Panc1 (cell line): ENCODE data around the gene PDE8B. TPM values are rescaled to one million over a fixed set of nuclear protein-coding genes. Genes with fewer than 3 reads are reported as not detected.

ENCODE experiments used
- ATAC-seq: fragments of 200-7000 bp; cut with Tn5 transposase; 2 replicates; pipeline ENCODE4 v1.9.1; 2020; ENCODE audit warnings: mild to moderate bottlenecking, moderate library complexity
- BruUV-seq: library from RNA; stranded (reverse); fragments of 400-500 nt; replicated peaks from 2 replicates; lab custom pipeline; 2021; lab: Mats Ljungman, UMichigan
- CTCF ChIA-PET: fragments of 300-600 bp; sonication (Branson Sonifier 250); formaldehyde crosslinking; loops from one replicate; lab custom pipeline; 2022; ENCODE audit warnings: antibody characterized with exemption; lab: Charles Lee
- POLR2A ChIA-PET: fragments of 300-600 bp; sonication (Branson Sonifier 250); formaldehyde crosslinking; loops from one replicate; lab custom pipeline; 2022; ENCODE audit warnings: antibody characterized with exemption; lab: Charles Lee
- DNase-seq: peaks from one replicate; pipeline ENCODE4 v3.0.0-alpha.2; 2010; ENCODE audit warnings: low read depth, low spot score
- H3K27ac ChIP-seq: 2 replicates; pipeline ENCODE4 v1.5.1; 2011; ENCODE audit warnings: mild to moderate bottlenecking, low read length, inconsistent platforms
- H3K27me3 ChIP-seq: fragments of 200-500 bp; sonication (Bioruptor generic); 2 replicates; pipeline ENCODE4 v1.6.0; 2014; ENCODE audit warnings: low read length, inconsistent platforms; ENCODE audit not compliant: control insufficient read depth, insufficient read depth
- H3K36me3 ChIP-seq: fragments of 200-500 bp; sonication (Bioruptor generic); 2 replicates; pipeline ENCODE4 v1.5.1; 2014; ENCODE audit warnings: inconsistent platforms, mild to moderate bottlenecking, low read length, moderate library complexity; ENCODE audit not compliant: control insufficient read depth, insufficient read depth
- H3K4me1 ChIP-seq: 2 replicates; pipeline ENCODE4 v1.5.1; 2011; ENCODE audit warnings: inconsistent platforms, mild to moderate bottlenecking, low read length, moderate library complexity; ENCODE audit not compliant: control insufficient read depth, insufficient read depth
- H3K4me3 ChIP-seq, 2 experiments: 2 replicates each; pipeline ENCODE4 v1.5.1; 2011 to 2012; ENCODE audit warnings: low read depth in 2 of 2, low read length in 2 of 2, mild to moderate bottlenecking in 2 of 2, inconsistent platforms in 1 of 2, moderate library complexity in 1 of 2
- H3K9me3 ChIP-seq: fragments of 200-500 bp; sonication (Bioruptor generic); 2 replicates; pipeline ENCODE4 v1.5.1; 2014; ENCODE audit warnings: low read depth, mild to moderate bottlenecking, inconsistent platforms, low read length, moderate library complexity; ENCODE audit not compliant: control insufficient read depth, insufficient read depth
- CTCF ChIP-seq: fragments of 450-650 bp; IDR thresholded peaks from 2 replicates; pipeline ENCODE4 v1.5.1; 2017; ENCODE audit warnings: mild to moderate bottlenecking
- POLR2AphosphoS5 ChIP-seq: IDR thresholded peaks from 2 replicates; pipeline ENCODE4 v1.6.1; 2012; ENCODE audit warnings: mild to moderate bottlenecking, low read depth, low read length, moderate library complexity
- REST ChIP-seq, 2 experiments: IDR thresholded peaks; 2 replicates each; pipeline ENCODE4 v1.6.1; 2011 to 2012; ENCODE audit warnings: low read depth in 2 of 2, control low read depth in 1 of 2, low read length in 1 of 2, mild to moderate bottlenecking in 1 of 2, moderate library complexity in 1 of 2; ENCODE audit not compliant: insufficient read depth in 1 of 2
- SIN3A ChIP-seq: IDR thresholded peaks from 2 replicates; pipeline ENCODE4 v1.6.1; 2012; ENCODE audit warnings: low read depth, mild to moderate bottlenecking, low read length, moderate library complexity, borderline replicate concordance; ENCODE audit not compliant: insufficient read depth
- TCF7L2 ChIP-seq: IDR thresholded peaks from 2 replicates; pipeline ENCODE4 v1.6.1; 2011; ENCODE audit warnings: mild to moderate bottlenecking, low read depth, low read length, inconsistent platforms
- in situ Hi-C: cut with HindIII; loops from 2 replicates; pipeline ENCODE4 v1.10.0; 2016; ENCODE audit warnings: low sequenced_read_pairs, low pct_unique_long_range_greater_than_20kb
- intact Hi-C: fragments of 100-400 bp; cut with micrococcal nuclease; formaldehyde crosslinking; loops from one replicate; pipeline ENCODE4 v1.10.0; 2022; ENCODE audit not compliant: unreplicated experiment
- total RNA-seq: library from RNA; stranded (reverse); gene quantifications from one replicate; pipeline ENCODE4 v1.2.1, GENCODE V29; 2021; ENCODE audit not compliant: unreplicated experiment

The PDE8B gene
- total RNA-seq, 1 experiment from 2014 or later = 0.62 TPM

GRCh38 chr5:77304388-77304787 lies 93.9 kb downstream of the PDE8B start:
- intact Hi-C loops (no loop called here), in situ Hi-C loops (no loop called here)
- H3K36me3 ChIP-seq = no peaks in the 10 kb centered on the region
- no peaks in the 10 kb centered on the region for H3K4me1 ChIP-seq
- H3K9me3 ChIP-seq = no peaks in the 10 kb centered on the region
- H3K4me3 ChIP-seq = no peak overlapping the region
- TF ChIP-seq SIN3A (no peak), POLR2AphosphoS5 (no peak), TCF7L2 (no peak), CTCF (no peak), REST (IDR thresholded peaks at IDR 0.05; ENCODE audit: insufficient read depth in 1 of 2, low read depth in 2 of 2, low read length in 1 of 2) (no peak)
- ATAC-seq = no peak
- DNase-seq = no peak
- no peak overlapping the region for H3K27ac ChIP-seq
- ChIA-PET CTCF (no interaction called here), POLR2A (no interaction called here)
- no TSS peak for BruUV-seq
- H3K27me3 ChIP-seq = peaks cover 6% of the 10 kb centered on the region; the same call in 1 of the 2 replicates

GRCh38 chr5:77305222-77305846 lies 94.9 kb downstream of the PDE8B start:
- TF ChIP-seq POLR2AphosphoS5 (no peak), TCF7L2 (no peak), CTCF (no peak), SIN3A (no peak), REST (IDR thresholded peaks at IDR 0.05; ENCODE audit: insufficient read depth in 1 of 2, low read depth in 2 of 2, low read length in 1 of 2) (no peak)
- no peaks in the 10 kb centered on the region for H3K9me3 ChIP-seq
- in situ Hi-C loops = no loop called here
- H3K4me3 ChIP-seq = no peak overlapping the region
- ATAC-seq (no peak), DNase-seq (no peak)
- intact Hi-C loops = no loop called here
- no peaks in the 10 kb centered on the region for H3K36me3 ChIP-seq
- POLR2A ChIA-PET = no interaction called here
- H3K4me1 ChIP-seq = no peaks in the 10 kb centered on the region
- no peak overlapping the region for H3K27ac ChIP-seq
- no TSS peak for BruUV-seq
- H3K27me3 ChIP-seq = peaks cover 6% of the 10 kb centered on the region; the same call in 1 of the 2 replicates
- CTCF ChIA-PET = no interaction called here
